GM18511 (cell line): ENCODE data around the gene SELENOO.

Experiments
- ATAC-seq: cut with Tn5 transposase; IDR thresholded peaks from one replicate; pipeline ENCODE4 v1.9.1; 2021; ENCODE audit warnings: mild to moderate bottlenecking, moderate library complexity; ENCODE audit not compliant: unreplicated experiment

SELENOO gene

DNA sequence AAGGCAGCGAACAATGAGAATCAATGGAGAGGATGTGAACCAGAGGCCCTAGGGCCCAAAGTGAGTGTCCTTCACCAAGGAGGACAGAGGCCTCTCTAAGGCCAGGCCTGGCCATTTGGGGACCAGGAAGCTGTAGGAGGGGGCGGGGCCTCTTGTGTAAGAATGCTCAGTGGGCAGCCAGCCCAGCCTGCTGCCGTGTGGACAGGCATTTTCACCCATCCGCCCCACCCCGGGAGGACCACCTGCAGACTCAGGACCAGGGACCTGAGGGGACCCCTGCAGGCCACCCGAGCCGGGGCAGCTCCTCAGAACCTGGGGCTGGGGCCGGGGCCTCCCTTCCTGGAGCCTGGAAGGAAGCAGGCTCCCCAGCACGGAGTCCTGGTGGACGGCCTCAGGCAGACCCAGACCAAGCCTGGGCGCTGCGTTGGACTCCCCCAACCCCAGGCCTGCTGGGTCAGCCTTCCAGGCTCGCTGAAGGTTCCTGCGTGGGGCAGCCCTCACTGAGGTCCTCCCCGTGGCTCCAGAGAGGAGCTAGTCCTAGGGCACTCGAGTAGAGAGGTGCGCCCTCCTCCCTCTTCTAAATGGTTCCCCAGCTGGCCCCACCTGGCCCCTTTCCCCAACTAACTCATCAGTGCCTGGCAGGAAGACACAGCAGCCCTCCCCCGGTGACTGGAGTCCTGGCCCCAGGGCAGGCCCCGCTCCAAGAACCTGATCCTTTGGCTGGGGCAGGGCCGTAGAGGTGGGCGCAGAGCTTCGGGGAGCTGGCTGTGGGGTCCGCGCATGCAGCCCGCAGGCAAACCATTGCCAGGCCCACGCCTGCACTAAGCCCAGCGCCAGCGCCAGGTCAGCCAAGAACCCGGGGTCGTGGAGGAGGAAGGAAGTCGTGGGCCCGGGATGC is 16.6 kb upstream of the SELENOO start:
- no peak for ATAC-seq

DNA sequence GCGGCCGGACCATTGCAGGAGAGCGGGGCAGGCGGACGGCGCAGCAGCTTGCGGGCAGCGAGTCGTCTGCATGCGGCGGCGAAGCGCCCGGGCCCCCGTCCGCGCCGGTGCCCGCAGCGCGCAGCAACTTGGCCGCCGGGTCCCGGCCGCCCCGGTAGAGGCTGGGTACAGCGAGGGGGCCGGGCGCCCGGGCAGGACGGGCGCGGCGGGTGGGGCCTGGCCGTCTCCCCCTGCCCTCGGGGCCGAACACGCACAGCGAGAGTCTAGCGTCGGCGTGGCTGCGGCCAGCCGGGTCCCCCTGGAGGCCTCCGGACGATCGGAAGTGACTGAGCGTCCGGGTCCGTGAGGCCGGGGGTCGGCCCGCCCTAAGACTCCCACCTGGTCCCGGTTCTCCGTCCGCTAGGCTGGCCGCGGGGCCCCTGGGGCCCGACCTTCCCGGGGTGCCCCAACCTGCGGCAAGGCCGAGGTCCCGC is 15.9 kb upstream of the SELENOO start:
- no peak for ATAC-seq

DNA sequence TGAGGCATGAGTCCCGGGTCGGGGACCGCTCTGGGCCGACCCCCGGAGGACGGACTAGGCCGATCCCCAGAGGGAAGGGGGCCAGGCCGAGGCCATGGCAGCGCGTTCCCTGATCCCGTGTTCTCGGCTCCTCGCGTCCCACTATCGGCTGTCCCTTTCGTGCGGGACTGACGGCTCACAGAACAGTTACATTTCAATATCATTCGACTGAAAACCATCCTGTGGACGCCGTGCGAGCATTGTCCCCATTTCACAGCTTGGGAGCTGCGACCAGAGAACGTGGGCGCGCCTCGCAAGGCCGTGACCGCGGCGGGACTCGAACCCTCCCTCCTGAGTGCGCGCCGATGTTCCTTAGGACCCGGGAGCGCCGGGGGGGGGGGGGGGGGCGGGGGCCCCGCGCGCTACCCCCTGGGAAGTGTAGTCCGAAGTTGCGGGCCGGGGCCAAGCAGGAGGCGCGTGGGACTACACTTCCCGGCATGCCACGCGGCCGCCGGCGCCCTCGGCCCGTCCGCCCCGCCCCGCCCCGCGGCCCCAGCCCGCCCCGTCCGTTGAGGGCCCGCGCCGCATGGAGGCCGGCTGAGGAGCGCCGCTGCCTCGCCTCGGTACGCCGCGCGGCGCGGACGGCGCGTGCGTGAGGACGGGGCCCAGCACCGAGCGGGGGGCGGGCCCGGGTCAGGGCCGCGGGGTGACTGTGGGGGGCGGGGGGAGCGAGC is 15.3 kb upstream of the SELENOO start, which contains the start of gene TRABD:
TRABD (plus strand) TSS at position 539 of the 713 bp plus-strand sequence. CDS start 7,148 bp downstream, outside the sequence.
- peak; percentile 52 for ATAC-seq

DNA sequence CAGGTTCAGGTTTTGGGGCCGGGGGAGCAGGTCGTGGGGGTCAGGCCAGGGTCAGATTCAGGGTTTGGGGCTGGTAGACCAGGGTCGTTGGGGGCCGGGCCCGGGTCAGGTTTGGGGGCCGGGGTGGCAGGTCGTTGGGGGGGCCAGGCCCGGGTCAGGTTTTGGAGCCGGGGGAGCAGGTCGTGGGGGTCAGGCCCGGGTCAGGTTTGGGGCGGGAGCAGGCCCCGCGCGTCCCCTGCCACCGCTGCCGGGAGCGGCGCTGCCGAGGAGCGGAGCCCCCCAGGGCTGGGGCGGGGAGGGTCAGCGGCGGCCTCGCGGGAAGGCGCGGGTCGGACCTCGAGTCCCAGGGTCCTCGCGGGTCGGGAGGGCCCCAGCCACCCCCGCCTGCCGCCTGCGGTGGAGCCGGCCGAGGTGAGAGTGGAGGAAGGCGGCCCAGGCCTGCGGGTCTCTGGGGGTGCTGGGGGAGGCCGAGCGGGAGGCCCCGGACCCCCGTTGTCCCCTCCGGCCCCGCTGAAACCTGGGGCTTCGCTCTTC is 14.6 kb upstream of the SELENOO start:
- ATAC-seq: no peak

DNA sequence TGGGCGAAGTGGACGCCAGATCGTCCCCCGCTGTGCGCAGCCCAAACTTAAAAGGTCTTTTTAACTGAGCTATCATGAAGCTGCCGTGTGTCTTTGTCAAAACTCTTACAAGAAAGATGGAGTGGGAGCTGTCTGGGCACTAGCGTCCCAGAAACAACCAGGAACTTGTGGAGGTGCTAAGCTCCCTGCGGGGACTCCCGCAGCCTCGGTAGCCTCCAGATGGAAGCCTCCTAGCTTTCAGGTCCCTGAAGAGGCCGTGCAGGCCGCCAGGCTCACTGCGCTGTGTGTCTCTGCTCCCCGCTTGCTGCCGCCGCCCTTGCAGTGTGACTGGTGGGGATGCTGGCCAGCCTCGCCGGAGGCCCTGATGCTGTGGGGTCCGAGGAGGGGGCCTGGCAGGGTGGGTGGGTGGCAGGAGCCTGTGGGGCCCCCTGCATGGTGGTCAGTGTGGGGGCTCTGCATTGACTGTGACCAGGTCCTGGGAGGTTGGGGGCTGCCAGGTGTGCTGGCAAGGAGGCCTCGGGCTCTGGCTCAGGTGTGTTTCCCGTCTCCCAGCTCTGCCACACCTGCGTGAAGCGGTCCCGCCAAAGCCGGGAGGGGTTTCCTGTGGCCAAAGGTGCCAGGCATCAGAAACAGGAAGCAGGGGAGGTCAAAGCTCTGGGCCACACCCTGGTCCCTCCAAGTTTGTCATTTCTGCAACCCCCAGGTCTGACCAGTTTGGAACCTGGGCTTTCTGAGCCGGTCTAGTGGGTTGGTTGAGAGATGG is 13.9 kb upstream of the SELENOO start:
- ATAC-seq: no peak

DNA sequence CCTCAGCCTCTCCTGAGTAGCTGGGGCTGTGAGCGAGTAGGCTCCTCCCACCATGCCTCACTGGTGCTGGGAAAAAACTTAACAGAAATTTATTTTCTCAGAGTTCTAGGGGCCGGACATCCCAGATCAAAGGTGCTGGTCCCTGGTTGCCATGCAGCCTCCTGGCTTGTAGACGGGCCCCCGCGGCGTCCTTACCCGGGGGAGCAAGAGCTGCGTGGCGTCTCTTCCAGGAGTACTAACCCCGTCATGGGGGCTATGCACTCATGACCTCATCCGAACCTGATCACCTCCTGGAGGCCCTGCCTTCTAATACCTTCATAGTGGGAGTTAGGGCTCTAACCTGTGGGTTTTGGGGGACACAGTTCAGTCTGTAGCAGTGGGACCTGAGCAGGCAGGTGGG is 12.5 kb upstream of the SELENOO start:
- ATAC-seq: no peak

DNA sequence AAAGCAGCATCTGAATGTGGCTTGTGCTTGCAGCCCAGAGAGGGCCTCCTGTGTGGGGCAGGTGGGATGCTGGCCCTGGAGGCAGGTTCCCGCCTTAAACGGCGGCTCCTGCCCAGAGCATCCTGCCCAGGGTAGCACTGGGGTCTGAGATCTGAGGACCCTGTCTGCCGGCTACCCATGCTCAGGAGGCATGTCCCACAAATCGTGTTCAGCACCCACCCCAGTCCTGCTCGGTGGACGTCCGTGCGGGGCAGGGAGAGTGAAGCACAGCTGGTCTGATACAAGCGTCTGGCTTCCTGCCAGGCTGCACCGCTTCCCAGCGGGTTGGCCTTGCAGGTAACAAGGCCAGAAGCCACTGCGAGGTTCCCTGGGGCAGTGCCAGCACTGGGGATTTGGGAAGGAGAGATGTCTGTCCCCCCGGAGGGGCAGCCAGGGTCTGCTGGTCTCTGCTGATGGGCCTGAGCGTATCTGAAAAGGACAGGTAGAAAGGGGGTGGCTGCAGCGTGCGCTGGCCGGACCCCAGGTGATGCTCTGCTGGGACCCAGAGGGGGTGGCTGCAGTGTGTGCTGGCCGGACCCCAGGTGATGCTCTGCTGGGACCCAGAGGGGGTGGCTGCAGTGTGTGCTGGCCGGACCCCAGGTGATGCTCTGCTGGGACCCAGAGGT is 11.5 kb upstream of the SELENOO start:
- ATAC-seq: no peak

DNA sequence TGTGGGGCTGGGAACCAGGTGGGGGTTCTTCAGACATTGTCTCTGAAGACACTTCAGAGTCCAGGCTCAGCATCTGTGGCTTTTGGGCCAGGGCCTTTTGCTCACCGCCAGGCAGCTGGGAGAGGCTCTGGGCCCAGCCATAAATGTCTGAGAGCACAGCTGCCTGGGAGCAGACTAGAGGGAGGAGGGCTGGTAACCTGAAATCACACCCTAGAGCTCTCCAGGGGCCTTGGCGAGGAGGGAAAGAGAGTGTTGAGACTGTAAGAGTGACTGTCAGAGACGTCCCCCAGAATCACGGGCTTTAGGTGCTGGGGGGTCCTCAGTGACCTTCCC is 11.0 kb upstream of the SELENOO start:
- ATAC-seq: peak; percentile 4

DNA sequence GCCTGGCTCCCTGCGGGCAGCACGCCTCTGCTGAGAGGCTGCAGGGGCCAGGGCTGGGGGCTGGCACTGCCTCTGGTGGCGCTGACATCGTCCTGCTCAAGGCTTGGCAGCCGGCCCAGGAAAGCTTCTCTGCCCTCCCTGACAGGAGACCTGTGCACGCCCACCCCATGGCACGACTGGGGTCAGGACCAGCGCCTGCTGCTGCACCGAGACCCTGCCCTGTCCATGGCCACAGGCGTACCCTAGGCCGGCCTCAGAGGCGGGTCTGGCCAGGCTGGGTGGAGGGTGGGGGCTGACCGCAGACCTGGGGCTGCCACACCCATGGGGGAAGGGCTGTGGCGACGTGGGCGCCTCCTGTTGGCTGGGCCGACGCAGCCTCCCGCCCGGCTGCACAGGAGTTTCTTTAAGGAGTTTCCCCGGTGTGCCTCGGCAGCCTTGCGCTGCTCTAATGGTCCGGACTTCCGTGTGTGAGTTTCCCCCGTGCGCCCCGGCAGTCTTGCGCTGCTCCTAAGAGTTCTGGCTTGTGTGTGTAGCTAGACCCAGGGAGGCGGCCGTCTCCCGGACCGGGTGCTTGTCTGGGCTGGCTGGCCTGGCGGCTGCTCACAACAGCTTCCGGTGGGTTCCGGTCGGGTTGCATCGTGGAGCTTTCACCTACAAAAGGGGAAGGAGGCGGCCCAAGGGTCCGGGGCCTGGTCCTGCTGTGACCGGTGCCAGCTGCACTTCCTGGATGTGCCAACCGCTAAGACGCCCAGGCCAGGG is 10.4 kb upstream of the SELENOO start:
- ATAC-seq: peak; percentile 43

DNA sequence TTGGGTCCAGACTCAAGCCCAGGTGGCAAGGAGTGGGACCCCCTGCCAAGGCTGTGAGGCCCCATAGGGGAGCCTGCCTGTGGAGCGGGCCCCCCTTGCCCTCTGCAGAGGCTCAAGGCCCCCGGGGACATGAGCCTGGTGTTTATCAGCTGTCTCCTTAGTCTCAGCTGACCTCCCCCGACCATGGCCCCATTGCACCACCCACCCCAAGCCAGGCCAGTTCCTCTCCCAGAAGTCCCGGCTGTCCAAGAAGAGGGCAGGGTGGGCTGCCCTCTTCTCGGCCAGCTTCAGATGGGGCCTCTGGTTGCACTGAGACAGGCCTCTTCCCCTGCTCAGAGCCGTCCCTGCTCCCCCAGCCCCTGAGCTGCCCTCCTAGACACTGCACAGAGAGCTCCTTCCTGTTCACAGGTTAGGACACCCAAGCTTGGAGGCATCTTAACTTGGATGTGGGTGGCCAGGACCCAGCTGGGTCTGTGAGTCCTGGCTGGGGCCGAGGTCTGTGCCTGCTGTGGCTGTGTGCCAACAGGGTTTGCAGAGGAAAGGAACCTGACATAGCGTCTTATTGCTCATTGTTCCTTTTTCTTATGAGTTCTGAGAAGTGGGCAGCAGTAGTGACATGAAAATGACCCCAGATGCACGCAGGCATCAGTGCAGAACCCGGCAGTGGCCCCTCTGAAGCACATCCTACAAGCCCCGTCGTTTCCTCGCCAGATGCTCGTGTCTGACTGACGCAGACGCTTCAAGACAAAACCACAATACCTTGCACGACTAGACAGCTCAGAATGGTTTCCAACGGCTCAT is 9.7 kb upstream of the SELENOO start:
- ATAC-seq: peak; percentile 37

DNA sequence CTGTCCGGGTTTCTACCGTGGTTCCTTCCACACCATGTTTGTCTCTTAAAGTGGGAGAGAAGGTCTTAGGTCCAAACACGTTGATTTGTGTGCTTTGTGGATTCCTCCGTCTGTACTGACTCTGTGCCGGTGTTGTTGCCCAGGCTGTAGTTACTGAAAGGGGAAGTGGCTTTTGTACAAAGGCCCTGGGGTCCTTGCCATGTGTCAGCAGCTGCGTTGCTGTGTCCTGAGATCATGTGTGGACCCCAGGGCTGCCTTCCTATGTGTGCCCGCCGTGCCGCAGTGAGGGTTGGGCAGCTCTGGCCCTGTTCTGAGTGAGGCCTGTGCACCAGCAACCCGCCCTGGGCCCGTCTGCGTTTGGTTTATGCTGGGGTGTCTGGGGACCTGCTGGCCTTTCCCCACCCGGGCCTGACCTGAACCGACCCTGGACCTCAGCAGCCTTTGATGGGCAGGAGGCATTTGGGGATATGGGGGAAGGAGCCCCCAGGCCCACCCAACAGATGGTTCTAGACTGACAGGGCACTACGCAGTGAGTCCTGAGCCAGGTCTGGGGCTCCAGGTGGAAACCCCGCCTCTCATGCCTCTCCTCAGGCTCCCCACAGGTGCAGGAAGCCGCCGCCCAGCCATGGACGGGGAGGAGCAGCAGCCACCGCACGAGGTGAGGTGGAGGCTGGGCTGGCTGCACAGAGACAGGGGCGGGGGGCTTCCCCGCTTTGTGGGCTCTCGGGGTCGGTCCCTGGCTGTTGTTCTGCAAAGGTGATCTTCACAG is 8.2 kb upstream of the SELENOO start:
- no peak for ATAC-seq

DNA sequence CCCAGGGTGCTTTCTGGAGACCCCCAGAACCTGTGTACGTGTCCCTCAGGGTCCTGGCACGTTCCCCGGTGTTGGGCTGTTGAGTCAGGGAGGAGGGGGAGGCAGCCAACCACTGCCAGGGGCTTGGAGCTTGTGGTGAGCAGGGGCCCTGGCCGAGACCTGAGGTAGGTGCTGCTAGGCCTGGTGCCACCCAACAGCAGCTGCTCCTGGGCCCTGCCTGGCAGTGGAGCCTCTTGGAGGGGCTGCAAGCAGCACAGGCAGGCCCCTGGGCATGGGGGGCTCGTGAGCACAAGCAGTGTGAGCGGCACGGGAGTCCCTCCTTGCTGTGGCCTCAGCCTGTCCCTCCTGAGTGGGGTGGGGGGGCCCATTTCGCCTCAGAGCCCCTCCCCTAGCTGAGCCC is 7.2 kb upstream of the SELENOO start:
- no peak for ATAC-seq

DNA sequence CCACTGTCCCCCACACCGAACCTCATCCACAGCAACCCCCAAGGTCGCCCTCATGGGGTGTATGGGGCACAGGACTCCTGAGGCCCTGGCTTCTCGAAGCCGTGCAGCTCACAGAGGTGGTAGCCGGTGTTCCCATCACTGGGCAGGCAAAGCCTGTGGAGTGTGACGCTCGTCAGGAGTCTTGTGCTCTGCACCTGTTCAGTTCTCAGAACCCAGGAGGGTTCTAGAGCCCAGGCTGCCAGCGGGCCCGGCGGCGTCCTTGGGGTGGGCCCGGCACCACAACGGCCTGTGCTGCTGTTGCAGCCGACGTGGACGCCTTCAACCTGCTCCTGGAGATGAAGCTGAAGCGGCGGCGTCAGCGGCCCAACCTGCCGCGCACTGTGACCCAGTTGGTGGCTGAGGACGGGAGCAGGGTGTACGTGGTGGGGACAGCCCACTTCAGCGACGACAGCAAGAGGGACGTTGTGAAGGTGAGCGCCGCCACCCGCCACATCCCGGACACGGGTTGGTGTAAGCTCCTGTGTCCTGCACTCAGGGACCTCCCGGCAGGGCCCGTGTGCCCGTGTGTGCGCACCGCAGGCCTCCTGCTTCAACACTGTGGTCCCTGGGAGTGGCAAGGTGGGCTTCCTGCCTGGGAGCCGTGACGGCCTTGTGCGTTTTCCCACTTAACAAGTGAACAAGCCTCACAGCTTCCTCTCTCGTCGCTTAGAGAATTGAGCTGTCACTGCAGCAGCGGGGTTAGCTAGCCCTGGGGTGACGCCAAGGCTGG is 6.6 kb upstream of the SELENOO start:
- ATAC-seq: no peak

DNA sequence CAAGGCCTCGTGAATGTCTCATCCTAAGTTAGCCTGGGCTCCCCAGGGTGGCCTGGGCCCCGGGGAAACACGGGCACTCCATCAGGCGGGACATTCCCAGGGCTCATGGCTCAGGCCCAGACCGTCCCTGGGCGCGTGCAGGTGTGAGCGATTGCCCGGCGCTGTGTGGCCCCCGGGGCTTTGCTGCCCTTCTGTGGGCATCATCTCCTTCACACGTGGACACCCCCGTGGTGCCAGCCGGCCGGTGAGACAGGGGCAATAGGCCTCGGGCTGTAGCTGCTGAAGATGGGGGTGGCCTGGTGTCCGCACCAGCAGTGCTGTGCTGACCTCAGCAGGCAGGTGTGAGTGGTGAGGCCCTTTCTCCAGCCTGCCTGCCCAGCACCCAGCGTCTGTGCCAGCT is 4.6 kb upstream of the SELENOO start:
- no peak for ATAC-seq

DNA sequence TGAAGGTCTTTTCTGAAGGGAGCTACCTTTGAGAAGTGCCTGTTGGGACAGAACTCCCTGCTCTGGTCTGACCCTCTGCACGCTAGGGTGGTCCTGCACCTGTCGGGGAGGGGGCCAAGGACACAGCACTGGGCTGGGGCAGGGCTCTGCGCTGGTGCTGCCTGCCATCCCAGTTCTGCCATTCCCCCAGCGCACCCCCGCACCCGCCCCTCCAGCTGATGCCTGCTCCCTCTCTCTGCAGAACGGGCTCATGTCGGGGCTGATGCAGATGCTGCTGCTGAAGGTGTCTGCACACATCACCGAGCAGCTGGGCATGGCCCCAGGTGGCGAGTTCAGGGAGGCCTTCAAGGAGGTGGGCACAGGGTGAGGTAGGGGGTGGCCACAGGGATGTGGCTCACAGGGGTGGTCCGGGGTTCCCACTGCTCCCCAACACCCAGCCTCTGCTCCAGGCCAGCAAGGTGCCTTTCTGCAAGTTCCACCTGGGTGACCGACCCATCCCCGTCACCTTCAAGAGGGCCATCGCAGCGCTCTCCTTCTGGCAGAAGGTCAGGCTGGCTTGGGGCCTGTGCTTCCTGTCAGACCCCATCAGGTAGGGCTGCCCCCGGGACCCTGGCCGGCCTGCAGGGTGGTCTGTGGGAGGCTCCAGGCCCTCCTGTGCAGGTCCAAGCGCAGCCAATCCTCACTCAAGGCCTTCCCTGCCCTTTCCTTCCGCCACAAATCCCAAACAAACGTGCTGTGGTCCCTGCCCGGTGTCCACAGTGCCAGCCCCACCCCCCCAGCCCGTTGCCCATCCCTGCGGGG is 3.6 kb upstream of the SELENOO start:
- ATAC-seq: no peak

DNA sequence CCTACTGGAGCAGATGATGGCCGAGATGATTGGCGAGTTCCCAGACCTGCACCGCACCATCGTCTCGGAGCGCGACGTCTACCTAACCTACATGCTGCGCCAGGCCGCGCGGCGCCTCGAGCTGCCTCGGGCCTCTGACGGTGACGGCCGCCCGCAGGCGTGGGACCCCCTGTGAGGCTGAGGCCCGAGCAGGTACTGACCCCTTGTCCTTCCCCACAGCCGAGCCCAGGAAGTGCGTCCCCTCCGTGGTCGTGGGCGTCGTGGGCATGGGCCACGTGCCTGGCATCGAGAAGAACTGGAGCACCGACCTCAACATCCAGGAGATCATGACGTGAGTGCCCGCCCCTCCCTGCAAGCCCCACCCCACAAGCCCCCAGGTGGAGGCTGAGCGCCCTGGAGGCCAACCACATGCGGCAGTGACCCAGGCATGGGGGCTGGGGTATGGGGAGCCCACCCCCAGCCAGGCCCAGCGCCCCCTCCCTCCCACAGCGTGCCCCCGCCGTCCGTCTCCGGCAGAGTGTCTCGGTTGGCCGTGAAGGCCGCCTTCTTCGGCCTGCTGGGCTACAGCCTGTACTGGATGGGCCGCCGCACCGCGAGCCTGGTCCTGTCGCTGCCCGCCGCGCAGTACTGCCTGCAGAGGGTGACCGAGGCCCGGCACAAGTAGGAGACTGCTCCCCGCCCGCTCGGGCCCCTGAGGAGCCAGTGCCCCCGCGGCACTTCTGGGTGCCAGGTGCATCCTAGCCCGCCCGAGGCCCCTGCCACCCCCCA is 2.8 kb upstream of the SELENOO start:
- ATAC-seq: no peak
